Measurements from ENCODE around the gene IGF2R. TPM values are rescaled to one million over a fixed set of nuclear protein-coding genes. Genes with fewer than 3 reads are reported as not detected.
"Not testable (repeated sequence)": the region's sequence is repeated elsewhere in the genome, so short reads cannot be mapped to it uniquely, and the experiment has no call there.

IGF2R gene
- polyA plus RNA-seq, 1 donor (not counting 4 experiments of a cell fraction or from before 2014, with no cell fraction given) = 40.9 TPM

DNA sequence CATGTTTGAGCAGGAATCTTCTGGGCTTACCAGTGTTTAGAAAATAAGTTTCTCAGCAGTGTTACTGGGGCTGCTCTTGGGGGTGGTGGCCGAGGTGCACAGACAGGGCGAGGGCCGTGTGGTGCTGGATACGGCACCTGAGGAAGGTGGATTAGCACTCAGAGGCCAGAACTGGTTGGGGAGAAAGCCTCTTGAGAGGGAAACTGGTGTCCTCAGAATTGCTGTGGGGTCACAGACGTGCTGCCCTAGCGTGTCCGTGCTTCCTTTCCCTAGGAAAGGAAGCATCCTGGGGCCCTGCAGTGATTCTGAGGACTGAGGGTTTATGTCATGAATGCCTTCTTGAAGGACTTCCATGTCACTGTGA, 120.6 kb downstream of the IGF2R start:
- dilution Hi-C loops (cut with MboI; ENCODE audit: extremely low pct_ligation_motif_present, low sequenced_read_pairs) = no loop called here
- FAIRE-seq (no peak), DNase-seq (ENCODE audit: low read depth, low spot score) (no peak)
- H3K27me3 ChIP-seq (ENCODE audit: control insufficient read depth, extremely low read depth, insufficient read depth, low read length) = no peaks in the 10 kb centered on the region
- H3K9ac ChIP-seq (ENCODE audit: control insufficient read depth, extremely low read depth, insufficient read depth, low read length) = no peak overlapping the region
- no peak overlapping the region for H3K4me3 ChIP-seq (ENCODE audit: control insufficient read depth in 2 of 3, extremely low read depth in 1 of 3, insufficient read depth in 2 of 3, low read depth in 1 of 3, low read length in 3 of 3)
- no peak for TF ChIP-seq EZH2 (IDR thresholded peaks at IDR 0.05; ENCODE audit: low read length)
- TF ChIP-seq, protein P1, sequence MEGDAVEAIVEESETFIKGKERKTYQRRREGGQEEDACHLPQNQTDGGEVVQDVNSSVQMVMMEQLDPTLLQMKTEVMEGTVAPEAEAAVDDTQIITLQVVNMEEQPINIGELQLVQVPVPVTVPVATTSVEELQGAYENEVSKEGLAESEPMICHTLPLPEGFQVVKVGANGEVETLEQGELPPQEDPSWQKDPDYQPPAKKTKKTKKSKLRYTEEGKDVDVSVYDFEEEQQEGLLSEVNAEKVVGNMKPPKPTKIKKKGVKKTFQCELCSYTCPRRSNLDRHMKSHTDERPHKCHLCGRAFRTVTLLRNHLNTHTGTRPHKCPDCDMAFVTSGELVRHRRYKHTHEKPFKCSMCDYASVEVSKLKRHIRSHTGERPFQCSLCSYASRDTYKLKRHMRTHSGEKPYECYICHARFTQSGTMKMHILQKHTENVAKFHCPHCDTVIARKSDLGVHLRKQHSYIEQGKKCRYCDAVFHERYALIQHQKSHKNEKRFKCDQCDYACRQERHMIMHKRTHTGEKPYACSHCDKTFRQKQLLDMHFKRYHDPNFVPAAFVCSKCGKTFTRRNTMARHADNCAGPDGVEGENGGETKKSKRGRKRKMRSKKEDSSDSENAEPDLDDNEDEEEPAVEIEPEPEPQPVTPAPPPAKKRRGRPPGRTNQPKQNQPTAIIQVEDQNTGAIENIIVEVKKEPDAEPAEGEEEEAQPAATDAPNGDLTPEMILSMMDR (optimal IDR thresholded peaks at IDR 0.05 in 1 of 3, IDR thresholded peaks at IDR 0.05 in 1 of 3, conservative IDR thresholded peaks at IDR 0.05 in 1 of 3; ENCODE audit: extremely low read depth in 1 of 3, insufficient read depth in 2 of 3, low read length in 3 of 3) = no peak
- no peaks in the 10 kb centered on the region for H3K9me1 ChIP-seq (ENCODE audit: control insufficient read depth, extremely low read depth, insufficient read depth, low read length)
- H3K9me3 ChIP-seq (ENCODE audit: control insufficient read depth, low read depth, low read length) = no peaks in the 10 kb centered on the region
- H3K4me2 ChIP-seq (ENCODE audit: control insufficient read depth, extremely low read depth, insufficient read depth, low read depth, low read length) = no peak overlapping the region
- H3K27ac ChIP-seq (ENCODE audit: control insufficient read depth, insufficient read depth, low read length) = no peak overlapping the region
- H3K4me1 ChIP-seq (ENCODE audit: control insufficient read depth, extremely low read depth, insufficient read depth, low read length) = no peaks in the 10 kb centered on the region
- H3K79me2 ChIP-seq (ENCODE audit: control insufficient read depth, insufficient read depth, low read length) = no peaks in the 10 kb centered on the region
- H3K36me3 ChIP-seq (ENCODE audit: control insufficient read depth in 2 of 2, extremely low read depth in 1 of 2, insufficient read depth in 2 of 2, low read length in 2 of 2) = peaks cover 56 to 60% of the 10 kb centered on the region in 2 experiments
- H2AFZ ChIP-seq (ENCODE audit: control insufficient read depth, low read length) = no peak overlapping the region
- no peaks in the 10 kb centered on the region for H4K20me1 ChIP-seq (ENCODE audit: control insufficient read depth, extremely low read depth, insufficient read depth, low read length)

DNA sequence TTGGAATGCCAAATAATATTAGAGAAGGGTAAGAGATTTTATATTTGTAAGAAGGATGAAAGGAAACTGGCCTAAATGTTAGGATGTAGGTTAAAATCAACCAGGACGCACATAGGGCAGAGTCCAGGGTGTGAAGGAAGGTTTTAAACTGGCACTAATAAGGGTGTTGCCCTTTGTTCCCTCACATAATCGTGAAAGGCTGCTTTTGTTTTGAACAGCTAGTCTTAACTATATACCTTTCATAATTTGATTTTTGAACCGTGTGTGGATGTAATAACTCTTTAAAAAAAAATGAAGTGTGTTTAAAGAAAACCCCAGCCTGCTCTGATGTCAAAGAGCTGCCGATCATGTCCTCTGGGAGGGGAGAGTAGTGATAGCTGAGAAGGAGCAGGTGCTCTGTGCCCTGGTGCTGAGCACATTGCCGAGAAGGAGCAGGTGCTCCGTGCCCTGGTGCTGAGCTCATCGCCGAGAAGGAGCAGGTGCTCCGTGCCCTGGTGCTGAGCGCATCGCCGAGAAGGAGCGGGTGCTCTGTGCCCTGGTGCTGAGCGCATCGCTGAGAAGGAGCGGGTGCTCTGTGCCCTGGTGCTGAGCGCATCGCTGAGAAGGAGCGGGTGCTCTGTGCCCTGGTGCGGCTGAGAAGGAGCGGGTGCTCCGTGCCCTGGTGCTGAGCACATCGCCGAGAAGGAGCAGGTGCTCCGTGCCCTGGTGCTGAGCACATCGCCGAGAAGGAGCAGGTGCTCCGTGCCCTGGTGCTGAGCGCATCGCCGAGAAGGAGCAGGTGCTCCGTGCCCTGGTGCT, 121.8 kb downstream of the IGF2R start:
- FAIRE-seq; DNase-seq (ENCODE audit: low read depth, low spot score); H3K9me3 ChIP-seq (ENCODE audit: control insufficient read depth, low read depth, low read length); H2AFZ ChIP-seq (ENCODE audit: control insufficient read depth, low read length); H4K20me1 ChIP-seq (ENCODE audit: control insufficient read depth, extremely low read depth, insufficient read depth, low read length); H3K27me3 ChIP-seq (ENCODE audit: control insufficient read depth, extremely low read depth, insufficient read depth, low read length); H3K4me1 ChIP-seq (ENCODE audit: control insufficient read depth, extremely low read depth, insufficient read depth, low read length); H3K9me1 ChIP-seq (ENCODE audit: control insufficient read depth, extremely low read depth, insufficient read depth, low read length); dilution Hi-C loops (cut with MboI; ENCODE audit: extremely low pct_ligation_motif_present, low sequenced_read_pairs); H3K9ac ChIP-seq (ENCODE audit: control insufficient read depth, extremely low read depth, insufficient read depth, low read length); H3K4me2 ChIP-seq (ENCODE audit: control insufficient read depth, extremely low read depth, insufficient read depth, low read depth, low read length); H3K79me2 ChIP-seq (ENCODE audit: control insufficient read depth, insufficient read depth, low read length); H3K4me3 ChIP-seq (ENCODE audit: control insufficient read depth in 2 of 3, extremely low read depth in 1 of 3, insufficient read depth in 2 of 3, low read depth in 1 of 3, low read length in 3 of 3); H3K27ac ChIP-seq (ENCODE audit: control insufficient read depth, insufficient read depth, low read length): not testable (repeated sequence)
- peaks cover 50 to 54% of the 10 kb centered on the region in 2 experiments for H3K36me3 ChIP-seq (ENCODE audit: control insufficient read depth in 2 of 2, extremely low read depth in 1 of 2, insufficient read depth in 2 of 2, low read length in 2 of 2)

DNA sequence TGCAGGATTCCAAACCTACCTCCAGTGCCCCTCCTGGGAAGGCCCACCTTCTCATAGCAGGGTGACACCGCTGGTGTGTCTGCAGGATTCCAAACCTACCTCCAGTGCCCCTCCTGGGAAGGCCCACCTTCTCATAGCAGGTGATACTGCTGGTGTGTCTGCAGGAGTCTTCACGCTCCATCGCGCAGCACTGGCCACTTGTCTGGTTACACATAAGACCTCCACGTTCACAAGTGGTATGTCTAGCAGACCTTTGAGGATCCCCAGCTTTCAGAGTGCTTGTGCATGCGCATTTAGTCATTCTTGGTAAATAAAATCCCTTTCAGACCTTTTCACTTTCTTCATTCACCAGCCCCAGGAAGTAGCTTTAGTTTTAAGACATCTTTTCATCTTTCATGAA, 123.3 kb downstream of the IGF2R start:
- H3K27ac ChIP-seq (ENCODE audit: control insufficient read depth, insufficient read depth, low read length); H3K9me1 ChIP-seq (ENCODE audit: control insufficient read depth, extremely low read depth, insufficient read depth, low read length); DNase-seq (ENCODE audit: low read depth, low spot score); H4K20me1 ChIP-seq (ENCODE audit: control insufficient read depth, extremely low read depth, insufficient read depth, low read length); H3K79me2 ChIP-seq (ENCODE audit: control insufficient read depth, insufficient read depth, low read length); H3K27me3 ChIP-seq (ENCODE audit: control insufficient read depth, extremely low read depth, insufficient read depth, low read length); H3K9me3 ChIP-seq (ENCODE audit: control insufficient read depth, low read depth, low read length); H2AFZ ChIP-seq (ENCODE audit: control insufficient read depth, low read length); H3K4me1 ChIP-seq (ENCODE audit: control insufficient read depth, extremely low read depth, insufficient read depth, low read length); H3K9ac ChIP-seq (ENCODE audit: control insufficient read depth, extremely low read depth, insufficient read depth, low read length); H3K4me2 ChIP-seq (ENCODE audit: control insufficient read depth, extremely low read depth, insufficient read depth, low read depth, low read length); FAIRE-seq; H3K4me3 ChIP-seq (ENCODE audit: control insufficient read depth in 2 of 3, extremely low read depth in 1 of 3, insufficient read depth in 2 of 3, low read depth in 1 of 3, low read length in 3 of 3); dilution Hi-C loops (cut with MboI; ENCODE audit: extremely low pct_ligation_motif_present, low sequenced_read_pairs): not testable (repeated sequence)
- peaks cover 46 to 48% of the 10 kb centered on the region in 2 experiments for H3K36me3 ChIP-seq (ENCODE audit: control insufficient read depth in 2 of 2, extremely low read depth in 1 of 2, insufficient read depth in 2 of 2, low read length in 2 of 2)

All from keratinocyte (primary cell).